HG02884 (cell line): ENCODE data around the gene PRRT1B.
A peak's percentile ranks its signal among the peaks of the same experiment; 100 is the strongest.

Experiments
- ATAC-seq: cut with Tn5 transposase; IDR thresholded peaks from one replicate; pipeline ENCODE4 v1.9.1; 2021; ENCODE audit warnings: mild to moderate bottlenecking, moderate library complexity; ENCODE audit not compliant: unreplicated experiment

The PRRT1B gene

DNA sequence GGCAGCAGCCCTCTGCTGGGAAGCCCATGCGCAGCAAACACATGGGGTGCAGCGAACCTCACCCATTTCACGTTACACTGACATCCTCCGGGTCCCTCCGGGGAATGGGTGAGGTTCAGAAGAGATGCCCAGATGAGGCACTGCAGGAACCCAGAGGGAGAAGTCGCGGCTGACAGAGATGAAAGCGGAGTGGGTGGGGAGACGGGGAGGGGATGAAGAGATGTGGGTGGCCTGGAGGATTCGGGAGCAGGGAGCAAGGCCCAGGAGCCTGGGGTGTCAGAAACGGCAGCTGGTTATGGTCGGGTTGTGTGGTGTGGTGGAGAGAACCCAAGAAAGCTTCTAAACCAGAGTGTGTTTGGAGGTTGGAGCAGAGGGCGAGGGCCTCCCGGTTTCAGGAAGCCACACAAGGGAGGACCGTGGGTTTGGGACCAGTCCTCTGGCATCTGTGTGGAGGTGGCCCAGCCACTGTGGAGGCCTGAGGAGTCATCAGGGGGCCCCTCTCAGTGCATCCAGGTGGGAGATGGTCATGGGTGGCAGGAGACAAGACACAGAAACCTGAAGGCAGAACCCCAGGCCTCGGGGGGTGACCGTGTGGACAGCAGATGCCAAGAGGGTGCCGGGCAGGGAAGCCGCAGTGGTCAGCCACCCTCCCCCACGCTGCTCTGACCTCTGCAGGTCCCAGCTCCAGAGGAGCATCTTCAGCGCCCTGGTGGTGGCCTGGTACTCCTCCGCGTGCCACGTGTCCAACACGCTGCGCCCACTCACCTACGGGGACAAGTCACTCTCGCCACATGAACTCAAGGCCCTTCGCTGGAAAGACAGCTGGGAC, 22.9 kb upstream of the PRRT1B start:
- ATAC-seq, result no peak

DNA sequence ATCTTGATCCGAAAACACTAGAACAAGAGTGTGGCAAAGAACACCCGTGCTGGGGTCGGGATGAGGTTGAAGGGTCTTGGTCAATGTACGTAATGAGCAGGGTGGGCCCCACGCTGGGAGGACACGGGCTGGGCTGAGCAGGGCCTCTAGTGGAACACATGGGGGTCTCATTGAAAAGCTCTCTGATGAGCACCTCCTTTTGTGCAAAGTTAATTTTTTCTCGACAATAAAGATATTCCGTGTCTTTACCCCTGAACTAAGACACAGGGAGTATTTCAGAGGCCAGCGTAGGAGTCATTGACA, 22.3 kb upstream of the PRRT1B start:
- ATAC-seq, result no peak

DNA sequence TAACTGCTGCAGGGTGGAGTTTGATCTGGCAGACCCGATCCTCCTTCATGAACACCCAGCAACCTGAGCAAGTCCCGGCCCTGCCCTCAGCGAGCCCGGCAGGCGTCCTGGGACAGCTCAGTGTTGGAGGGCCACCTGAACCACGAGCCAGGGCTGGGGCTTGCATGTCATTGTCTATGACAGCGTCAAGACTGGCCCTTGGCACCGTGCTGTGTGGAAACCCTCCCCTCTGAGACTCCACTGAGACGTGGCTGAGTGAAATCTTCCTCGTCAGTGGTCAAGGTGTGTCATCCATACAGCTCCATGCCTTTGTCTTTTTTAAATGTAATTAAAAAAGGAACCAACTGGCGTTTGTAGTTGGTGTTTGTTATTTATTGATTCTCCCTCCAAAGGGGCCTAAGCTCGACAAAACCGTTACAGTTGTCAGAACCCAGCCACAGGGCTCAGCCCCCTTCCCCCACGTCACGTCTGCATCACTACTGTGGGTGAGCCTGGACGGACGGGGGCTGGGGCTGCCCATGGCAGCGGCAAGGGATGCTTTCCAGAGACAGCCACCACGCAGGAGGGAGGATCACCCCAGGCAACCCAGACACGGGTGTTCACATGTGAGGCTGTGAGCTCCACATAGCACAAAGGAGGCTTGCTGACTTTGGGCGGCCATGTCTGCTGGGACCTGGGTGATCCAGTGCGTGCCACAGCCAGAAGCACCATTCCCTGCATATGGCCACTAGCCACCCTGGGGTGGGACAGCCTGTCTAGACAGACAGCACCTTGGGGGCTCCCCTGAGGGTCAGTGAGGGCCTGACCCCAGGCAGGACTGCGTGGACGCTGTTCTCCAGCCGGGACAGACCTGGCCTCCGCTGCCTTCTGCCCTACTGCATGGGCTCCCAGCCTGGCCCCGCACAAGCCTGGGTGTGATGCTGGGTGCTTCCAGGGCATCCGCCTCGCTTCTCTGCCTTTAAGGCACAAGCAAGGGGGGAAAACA, 21.6 kb upstream of the PRRT1B start:
- ATAC-seq, result no peak

DNA sequence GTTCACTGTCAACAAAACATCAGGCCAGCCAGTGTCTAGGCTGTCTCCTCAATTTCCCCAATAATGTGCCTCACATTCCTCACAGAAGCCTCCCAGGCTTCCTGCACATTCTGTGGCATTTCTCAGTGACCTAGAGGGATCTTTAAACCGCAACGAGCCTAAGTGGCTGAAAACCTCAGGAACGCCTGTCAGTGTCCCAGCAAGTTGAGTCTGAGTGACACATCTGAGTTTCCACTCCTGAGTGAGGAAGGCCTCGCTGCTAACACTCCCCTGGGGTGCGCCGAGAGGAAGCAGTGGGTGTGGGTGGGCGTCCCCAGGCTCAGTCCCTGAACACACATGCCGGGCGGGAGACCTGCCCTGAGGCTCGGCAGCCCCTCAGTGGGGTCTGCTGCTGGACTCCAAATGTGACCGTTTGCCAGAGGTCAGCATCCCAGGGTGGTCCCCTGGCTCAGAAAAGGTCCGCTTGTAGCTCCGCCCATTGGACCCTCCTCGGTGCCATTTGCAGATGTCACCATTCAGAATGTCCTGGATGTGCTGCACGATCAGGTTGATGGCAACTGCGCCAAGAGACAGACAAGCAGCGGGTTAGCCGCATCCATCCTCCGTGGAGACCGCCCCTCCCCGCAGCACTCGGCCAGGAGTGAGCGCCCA, 20.5 kb upstream of the PRRT1B start:
- ATAC-seq, result no peak

DNA sequence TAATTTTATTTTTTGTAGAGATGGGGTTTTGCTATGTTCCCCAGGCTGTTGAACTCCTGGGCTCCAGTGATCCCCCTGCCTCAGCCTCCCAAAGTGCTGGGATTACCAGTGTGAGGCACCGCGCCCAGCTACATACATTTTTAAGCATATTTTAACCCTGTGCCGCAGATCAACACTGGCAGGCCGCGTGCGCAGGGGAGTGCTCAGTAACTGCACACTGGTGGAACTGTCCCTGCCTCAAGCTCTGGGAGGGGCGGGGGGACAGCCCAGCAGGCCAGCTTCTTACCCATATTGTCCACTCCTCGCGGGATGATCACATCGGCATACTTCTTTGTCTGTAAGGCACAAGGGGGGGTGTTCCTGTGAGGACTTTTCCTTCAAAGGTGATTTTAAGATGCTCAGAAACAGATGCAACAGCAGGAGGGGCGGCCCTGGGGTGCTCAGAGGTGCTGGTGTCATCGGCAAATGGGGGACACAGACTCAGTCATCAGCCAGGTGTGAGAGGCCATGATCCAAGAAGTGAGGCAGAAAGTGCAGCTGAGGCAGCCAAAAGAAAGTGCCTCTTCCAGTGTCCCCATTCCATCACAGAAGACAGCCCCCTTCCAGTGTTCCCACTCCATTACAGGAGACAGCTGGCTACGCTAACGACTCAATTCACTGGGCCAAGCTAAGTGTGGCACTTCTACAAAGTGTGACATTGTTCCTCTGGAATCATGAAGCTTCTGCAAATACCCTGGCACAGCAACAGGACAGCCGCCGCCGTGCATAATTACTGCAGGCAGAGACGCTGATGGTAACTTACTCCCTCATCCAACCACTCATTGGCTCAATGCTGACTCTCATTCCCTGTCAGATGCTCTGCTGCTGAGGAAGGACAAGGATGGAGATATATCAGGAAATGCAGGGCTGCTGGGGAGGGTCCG, 19.4 kb upstream of the PRRT1B start:
- no peak for ATAC-seq

DNA sequence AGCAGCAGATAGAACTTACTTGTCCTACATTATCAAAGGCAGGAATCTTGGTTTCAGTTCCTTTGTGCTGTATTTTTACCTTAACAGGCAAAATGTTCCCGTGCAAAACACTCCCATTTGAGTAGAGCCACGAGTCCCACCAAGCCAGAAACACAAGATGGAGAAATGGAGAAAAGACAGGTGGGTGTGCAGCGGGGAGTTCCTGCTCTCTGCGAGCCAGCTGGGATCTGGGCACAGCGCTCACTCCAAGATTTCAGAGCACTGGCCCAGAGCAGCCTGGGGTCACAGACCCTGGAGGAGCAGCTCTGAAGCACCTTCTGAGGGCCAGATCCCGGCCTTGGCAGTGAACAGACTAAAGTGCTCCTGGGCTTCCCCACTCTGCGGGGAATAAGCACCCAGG, 17.1 kb upstream of the PRRT1B start:
- no peak for ATAC-seq

DNA sequence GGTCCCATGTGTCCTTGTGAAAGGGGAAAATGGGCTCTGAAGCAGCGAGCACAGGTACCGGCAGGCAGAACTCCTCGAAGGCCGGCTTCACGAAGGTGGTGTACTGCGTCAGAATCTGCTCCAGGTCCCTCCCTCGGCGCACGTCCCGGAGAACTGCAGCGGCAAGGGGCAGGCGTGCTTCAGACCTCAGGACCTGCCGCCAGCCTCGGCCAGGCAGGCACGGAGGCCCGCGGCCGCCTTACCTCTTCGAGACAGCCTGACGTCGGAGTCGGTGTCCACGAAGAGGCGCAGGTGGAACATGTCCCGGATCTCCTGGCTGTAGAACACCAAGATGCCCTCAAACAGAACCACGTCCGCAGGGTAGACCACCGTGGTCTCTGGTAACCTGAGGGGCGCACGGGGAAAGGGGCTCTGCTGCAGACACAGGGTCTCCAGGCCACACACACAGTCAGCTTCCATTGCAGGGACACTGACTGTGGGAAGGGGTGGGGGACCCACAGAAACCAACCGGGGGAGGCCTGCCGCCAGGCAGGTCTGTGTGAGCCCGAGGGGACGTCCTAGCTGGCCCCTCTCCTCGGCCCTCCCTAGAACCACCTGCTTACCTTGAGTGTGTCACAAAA, 16.3 kb upstream of the PRRT1B start:
- ATAC-seq, result no peak

DNA sequence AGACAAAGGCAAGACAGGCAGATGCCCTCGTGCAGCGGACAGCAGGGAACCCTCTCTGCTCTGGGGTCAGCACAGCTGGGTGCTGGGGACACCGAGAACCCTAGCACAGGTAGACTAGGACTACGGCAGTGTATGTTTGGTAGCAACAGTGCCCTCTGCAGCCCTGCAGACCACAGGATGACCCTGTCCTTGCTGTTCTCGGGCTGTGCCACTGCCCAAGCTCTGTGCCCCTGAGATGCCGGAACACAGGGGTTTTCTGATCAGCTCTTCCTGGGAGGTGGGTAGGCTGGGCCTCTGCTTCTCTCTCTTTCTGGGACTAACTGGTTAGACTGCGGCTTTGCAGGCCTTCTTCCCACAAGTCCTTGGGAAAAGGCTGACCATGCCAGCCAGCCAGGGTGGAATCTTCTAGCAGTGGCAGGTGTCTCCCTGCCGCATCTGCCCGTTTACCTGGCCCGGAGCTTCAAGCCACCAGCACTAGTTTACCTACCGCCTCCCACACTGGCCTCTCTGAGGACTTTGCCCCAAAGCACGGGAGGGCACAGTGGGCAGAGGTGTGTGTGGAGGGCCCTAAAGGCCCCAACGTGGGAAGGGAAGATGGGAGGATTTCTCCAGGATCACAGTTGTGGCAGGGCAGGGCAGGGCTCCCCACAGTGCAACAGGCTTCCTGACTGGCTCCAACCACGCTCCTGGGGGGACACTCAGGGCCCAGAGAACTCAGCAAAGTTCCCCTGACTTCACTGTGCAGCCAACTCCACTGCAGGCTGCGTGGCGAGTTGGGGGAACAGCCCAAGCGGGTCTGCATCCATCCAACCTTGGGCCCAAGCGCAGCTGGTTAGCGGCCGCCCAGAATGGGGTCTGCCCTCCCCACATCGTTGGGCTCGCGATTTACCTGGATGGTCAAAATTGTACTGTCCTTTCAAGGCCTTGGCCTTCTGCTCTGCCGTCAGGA, 15.5 kb upstream of the PRRT1B start:
- ATAC-seq, result no peak

DNA sequence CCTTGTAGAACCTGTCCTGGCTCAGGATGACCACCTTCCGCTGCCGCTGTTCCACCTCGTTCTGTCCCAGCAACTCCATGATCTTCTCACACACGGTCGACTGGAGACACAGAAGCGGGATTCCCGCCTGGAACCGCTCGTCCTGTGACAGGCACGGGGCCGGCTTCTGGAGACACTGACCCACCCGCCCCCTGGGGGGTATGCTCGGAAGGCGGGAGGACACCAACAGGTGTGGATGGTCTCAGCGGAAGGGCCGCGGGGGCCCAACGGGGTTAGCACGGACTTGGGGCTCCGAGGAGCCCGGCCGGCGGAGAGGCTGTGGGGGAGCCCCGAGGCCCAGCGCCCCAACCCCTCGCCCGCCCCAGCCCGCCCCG, 14.8 kb upstream of the PRRT1B start:
- peak; percentile 16 for ATAC-seq

DNA sequence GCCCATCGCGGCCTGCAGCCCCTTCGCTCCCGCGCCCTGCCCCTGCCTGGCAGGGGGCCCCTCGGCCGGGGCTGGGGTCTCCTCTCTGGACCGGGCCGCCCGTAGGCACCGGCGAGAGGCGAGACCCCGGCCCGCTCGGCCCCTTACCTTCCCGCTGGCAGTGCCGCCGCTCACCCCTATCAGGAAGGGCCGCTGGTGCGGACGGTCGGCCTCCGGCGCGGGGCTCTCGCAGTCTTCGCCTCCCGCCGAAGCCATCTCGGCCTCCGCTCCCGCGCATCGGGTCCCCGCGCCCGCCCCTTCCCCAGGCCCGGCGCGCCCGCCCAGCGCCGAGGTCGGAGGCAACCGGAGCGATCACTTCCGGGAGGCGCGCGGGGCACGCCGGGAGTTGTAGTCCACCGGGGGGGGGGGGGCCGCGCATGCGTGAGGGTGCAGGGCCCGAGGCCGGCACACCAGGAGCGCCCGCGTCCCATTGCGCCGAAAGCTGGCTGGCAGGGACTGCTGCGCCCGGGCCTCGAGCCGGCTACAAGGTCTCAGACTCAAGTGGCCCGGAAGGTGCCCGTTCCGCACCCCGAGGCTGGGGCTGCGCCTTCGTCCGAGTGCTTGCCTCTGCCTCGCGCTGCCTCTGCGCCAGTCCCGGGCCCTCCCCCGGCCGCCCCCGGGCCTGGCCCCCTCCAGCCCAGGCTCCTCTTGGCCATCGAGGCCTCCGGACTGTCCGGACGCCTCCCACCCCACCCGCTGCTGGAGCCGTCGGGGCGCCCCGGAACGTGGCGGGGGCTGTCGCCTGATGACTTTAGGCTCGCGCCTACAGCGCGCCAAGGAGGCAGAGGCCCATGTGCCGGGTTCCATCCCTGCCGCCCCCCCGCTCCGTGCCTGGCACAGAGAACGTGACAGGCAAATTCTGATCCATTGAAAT, 14.1 kb upstream of the PRRT1B start, which contains the start of gene UCK1:
Gene UCK1 (minus strand): TSS at position 344 of the 913 bp plus-strand sequence. CDS start 89 bp downstream, at position 255.
- peak; percentile 76 for ATAC-seq

DNA sequence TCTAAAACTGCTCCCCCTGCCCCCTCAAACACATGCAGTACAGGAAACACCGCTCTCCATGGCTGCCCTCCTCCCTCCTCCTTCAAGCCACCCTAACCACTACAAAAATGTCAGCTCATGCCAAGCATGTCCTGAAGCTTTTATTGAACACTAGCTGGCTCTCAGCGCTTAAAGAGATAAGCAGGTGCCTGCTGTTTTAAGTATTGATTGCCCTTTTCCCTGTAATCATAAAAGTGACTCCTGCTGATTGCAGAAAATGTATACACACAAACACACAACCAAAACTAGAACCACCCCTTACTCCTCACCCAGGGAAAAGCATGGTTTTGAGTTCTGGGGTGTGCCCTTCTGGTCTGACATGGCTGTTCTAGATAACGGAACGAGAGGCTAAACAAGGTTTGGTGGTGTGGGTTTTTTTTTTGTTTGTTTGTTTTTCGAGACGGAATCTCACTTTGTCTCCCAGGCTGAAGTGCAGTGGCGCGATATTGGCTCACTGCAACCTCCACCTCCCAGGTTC, 10.5 kb upstream of the PRRT1B start:
- no peak for ATAC-seq

DNA sequence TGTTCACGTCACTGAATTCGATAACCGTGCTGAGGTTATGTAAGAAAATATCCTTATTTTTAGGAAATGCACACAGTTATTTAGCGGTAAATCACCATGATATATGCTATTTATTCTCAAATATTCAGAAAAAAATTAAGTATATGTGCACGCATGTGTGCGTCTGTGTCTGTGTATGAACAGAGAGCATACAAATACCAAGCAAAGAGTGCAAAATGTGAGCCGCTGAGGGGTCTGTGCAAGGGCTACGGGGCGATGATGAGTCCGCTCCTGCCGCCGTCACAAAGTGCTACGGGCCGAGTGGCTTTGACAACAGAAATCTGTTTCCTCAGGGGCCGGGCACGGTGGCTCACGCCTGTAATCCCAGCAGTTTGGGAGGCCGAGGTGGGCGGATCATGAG, 7.4 kb upstream of the PRRT1B start:
- ATAC-seq, result no peak

DNA sequence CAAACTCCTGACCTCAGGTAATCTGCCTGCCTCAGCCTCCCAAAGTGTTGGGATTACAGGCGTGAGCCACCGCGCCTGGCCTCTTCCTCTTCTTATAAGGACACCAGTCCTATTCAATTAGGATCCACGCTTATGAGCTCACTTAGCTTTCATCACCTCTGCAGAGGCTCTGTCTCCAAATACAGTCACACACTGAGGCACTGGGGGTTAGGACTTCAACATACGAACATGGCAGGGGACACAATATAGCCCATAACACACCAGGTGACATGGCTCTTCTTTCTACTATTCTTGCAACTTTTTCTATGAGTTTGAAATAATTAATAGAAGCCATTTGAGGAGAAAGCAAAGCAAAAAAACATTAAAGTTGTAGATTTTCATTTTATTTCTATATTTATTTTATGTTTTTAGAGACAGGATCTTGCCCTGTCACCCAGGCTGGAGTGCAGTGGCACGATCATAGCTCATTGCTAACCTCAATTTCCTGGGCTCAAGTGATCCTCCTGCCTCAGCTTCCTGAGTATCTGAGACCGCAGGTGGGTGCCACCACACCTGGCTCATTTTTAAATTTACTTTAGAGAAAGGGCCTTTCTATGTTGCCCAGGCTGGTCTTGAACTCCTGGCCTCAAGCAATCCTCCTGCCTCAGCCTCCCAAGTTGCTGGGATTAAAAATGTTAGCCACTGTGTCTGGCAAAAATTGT, 6.0 kb upstream of the PRRT1B start:
- ATAC-seq, result no peak

DNA sequence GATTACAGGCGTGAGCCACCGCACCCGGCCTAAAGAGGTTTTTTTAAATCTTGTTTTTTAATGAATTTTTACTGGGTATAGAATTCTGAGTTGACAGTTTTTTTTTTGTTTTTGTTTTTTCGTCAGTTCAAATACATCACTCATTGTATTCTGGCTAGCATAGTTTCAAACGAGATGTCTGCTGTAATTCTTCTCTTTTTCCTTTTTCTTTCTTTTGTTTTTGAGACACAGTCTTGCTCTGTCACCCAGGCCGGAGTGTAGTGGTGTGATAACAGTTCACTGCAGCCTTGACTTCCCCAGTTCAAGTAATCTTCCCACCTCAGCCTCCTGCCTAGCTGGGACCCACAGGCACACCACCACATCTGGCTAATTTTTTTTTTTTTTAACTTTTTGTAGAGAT, 2.2 kb upstream of the PRRT1B start:
- no peak for ATAC-seq

DNA sequence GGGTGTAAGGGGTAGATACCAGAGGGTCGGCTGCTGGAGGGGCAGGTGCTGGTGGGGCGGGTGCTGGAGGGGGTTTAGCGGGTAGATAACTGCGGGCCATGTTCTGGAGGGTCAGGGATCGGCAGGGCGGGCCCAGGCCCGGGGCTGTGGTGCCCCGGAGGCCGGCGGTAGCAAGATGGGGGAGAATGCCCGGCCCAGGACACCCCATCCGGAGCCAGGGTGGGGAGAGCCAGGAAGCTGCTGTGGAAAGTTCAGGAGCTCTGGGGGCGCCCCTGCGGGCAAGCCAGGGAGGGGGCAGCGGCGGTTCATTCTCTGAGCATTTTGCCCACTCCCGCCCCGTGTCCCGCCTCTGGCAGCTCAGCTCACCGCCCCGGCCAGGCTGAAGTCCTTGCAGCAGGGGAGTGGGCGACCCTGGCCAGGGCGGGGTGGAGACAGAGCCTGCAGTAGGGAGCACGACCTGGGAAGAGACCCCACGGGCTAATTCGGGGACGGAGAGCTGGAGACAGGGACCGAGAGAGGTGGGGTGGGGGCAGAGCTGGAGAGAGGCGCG, 538 bp downstream of the PRRT1B start:
- no peak for ATAC-seq

DNA sequence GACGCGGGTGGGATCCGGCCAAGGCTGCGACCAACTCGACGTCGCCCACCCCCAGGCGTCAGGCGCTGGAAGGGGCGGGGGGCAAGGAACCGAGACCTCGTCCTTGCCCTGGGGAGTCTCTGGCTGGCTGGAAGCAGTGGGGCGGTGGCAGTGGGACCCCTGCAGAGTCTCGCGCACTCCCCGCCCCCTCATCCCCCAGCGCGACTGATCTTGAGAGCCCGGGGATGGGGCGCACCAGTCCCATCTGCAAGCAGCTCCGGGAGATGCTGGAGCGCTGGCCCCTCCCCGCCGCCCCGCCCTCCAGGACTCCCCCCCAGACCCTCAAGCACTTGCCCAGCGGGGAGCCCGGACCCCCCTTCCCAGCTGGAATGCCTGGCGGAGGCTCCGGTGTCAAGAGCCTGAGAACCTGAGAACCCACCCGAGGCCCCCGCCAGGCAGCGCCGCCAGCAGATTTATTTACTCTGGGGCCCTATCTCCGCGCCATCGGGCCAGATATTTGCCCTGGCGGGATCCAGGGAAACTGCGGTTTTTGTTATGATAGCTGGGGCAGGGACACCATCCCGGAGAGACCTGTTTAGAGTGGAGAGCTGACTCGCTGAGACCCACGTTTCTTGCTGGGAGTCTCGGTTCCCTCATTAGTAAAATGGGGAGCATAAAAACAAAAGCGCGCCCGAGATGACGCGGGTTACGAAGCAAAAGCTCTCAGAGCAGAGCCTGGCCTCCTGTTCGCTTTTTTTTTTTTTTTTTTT, 1.2 kb downstream of the PRRT1B start:
- ATAC-seq, result no peak
